Measurements from ENCODE around the gene ATL1. TPM values are rescaled to one million over a fixed set of nuclear protein-coding genes. Genes with fewer than 3 reads are reported as not detected.
A peak's percentile ranks its signal among the peaks of the same experiment; 100 is the strongest.

ATL1 gene
- 2.4 and 2.7 TPM in 2 replicates for total RNA-seq (2014; rRNA removed; shearing (Covaris generic))
- 1.3 and 12.1 TPM in 2 replicates for polyA plus RNA-seq (2014; cell fraction: nucleus; rRNA removed)

DNA sequence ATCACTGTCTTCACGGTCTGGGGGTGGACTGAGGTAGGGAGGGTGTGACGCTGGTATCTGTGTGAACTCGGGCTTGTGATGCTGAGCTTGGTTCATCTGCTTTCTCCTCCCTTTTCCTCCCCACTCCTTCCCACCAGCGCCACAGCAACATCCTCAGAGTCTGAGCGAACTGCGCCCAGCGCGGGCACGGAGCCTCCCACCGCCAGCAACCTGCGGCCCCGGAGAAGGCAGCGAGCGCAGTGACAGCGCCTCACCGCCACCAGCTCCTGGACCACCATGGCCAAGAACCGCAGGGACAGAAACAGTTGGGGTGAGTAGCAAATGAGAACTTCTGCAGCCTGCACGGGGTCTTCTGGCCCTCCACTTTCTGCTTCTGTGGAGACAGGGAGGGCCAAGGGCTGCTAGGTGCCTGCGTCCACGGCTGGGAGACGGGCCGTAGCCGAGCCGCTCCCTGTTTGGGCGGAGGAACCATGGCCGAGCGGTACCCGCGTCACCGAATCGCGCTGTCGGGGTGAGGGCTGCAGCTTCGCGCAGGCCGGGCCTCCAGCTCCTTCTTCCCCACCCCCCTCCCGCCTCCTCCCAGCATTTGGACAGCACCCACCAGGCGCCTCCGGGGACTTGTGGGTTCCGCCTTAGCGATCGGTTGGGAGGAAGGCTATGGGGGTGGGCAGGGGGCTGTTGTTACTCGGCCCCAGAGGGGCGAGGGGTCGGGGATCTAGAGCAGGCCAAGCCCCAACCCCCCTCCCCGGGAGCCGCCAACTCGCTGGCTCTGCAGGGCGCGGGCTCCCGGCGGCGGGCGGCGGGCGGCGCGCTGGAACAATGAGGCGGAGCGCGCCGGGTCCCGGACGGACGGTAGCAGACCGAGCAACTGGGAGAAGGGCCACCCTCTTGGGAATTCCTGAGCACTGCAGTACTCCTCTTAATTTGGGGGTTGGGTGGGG lies at the start of gene ATL1:
Gene ATL1, plus strand, starts transcription at position 156 of the 941 bp plus-strand sequence. Its CDS starts 121 bp downstream, at position 277.
- DNase-seq (ENCODE audit: extremely low read depth, low read depth) = peak; percentile 50

DNA sequence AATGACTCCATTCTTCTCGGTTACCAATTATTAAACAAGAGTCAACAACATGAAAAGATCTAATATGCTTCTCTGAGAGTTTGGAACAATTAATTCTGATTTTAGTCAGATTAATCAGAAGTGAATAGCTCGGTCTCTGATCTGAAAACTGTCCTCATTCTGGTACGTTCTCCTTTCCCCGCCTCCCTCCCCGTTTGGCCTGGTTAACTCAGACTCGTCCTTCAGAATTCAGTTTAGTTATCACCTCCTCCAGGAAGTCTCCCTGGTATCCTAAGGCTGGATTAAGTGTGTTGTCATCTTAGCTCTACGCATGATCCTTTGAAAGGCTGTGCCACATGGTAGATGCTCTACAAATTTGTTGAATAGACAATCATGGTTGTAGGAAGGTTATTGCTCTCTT lies 49.8 kb upstream of the ATL1 start:
- no peak for DNase-seq (ENCODE audit: extremely low read depth, low read depth)

DNA sequence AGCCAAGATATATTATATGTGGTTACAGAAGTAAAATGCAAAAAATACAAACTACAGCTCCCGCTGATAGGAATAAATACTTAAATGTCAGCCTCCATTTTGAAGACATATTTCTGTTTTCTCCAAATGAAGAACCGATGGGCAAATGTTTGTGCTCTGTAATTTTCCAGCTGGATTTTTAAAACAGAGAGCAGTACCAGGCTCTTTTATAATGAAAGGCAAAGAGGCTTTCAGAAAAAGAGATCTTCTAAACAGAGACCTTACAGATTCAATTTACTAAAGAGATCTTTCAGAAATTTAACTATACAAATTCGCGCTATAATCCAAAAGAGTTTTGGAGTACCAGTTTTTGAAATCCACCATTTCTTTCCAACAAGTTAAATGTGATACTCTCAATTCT lies 47.5 kb upstream of the ATL1 start:
- DNase-seq (ENCODE audit: extremely low read depth, low read depth) = no peak

GRCh38 chr14:50516091-50516490 lies 43.9 kb upstream of the ATL1 start:
- no peak for DNase-seq (ENCODE audit: extremely low read depth, low read depth)

DNA sequence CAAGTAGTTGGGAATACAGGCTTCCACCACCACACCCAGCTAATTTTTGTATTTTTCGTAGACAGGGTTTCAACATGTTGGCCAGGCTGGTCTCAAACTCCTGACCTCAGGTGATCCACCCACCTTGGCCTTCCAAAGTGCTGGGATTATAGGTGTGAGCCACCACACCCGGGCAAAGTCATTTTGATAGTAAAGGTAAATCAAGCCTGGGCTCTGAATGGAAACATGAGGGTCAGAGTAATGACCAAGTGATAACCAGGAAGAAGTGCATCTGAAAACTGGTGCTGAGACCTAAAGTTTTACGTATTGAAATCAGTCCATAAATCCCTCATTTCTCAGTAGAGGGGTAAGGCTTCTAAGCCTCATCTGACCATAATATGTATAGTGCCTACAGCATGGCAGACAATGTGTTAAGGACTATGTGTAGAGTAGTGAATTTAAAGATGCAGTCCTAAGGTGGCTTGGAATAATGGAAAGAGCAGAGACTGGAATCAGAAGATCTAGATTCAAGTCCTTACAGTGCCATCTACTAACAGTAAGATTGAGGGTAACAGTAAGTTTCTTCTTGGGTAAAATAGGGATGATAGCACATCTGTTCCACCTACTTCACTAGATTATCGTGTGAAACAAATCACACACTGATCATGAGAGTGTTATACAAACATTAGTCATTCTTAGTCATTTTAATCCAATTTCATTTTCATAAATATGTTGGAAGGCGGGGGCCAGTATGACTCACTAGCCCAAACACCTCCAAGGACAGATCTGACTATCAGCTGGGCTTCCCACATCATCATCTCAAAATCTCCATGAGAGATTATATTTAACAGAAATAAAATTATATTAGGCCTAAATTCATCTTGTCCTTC lies 38.8 kb upstream of the ATL1 start:
- DNase-seq (ENCODE audit: extremely low read depth, low read depth) = peak; percentile 24

GRCh38 chr14:50521912-50522341 lies 38.0 kb upstream of the ATL1 start:
- DNase-seq (ENCODE audit: extremely low read depth, low read depth) = no peak

DNA sequence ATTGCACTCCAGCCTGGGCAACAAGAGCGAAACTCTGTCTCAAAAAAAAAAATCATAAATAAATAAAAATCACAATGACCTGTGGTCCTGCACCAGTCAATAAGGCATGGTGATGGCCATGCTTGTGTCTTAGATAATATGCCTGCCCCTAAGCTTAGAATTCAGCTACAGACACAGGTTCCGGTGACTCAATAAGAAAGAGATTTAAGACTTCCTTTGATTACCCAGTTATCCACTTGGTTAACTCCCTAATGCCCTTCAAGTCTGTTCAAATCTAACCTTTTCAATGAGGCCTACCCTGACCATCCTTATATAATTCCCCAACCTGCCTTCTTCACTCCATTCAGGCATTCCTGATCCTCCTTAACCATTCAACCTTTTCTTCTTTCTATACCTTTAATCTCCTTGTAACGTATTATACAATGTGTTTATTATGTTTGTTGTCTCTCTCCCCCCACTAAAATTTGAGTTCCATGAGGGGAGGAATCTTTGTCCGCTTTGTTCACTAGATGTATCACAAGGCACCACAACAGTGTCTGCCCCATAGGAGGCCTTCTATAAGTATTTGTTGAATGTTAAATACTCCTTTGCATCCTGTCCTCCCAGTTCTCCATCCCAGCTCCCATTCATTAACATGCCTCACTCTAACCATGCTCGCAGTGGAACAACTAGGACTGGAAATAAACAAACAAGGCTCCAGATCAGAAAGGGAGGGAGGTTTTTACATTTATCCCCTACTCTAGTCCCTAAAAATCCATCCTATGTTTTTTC lies 36.5 kb upstream of the ATL1 start:
- no peak for DNase-seq (ENCODE audit: extremely low read depth, low read depth)

GRCh38 chr14:50524060-50524459 lies 35.9 kb upstream of the ATL1 start:
- no peak for DNase-seq (ENCODE audit: extremely low read depth, low read depth)

DNA sequence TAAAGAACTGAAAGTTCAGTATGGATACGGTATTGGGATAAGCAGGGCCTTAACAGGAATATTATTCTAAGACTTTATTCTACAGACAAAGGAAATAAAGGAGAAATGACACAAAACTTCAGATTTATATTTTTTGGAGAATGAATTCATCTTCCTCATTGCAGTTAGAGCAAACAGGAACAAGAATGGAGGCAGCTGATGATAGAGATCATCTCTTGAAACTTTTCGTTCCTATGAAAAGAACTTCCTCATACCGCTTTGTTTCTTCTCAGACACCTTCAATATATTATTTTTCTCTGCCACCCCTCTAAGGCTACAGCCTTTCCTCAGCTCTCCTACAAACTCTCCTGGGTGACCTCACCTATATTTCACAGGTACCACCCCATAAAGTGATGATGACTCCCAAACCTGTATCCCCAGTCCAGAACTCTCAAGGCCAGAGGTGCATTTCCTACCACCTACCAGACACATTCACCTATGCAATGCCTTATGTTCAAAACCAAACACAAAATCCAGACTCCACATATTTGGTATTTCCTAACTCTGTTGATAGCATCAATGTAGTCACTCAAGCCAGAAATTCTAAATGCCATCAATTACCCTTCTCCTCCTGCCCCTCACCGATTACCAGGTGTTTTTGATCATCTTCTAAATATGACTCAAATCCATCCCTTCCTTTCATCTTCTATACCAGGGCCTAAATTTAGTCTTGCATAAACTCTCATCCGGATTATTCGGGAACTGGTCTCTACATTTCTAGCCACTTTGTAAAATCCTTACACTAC lies 35.0 kb upstream of the ATL1 start:
- no peak for DNase-seq (ENCODE audit: extremely low read depth, low read depth)

- DNase-seq (ENCODE audit: extremely low read depth, low read depth) = no peak
These were observed 31.9 kb upstream of the ATL1 start for GRCh38 chr14:50528000-50528399.

- no peak for DNase-seq (ENCODE audit: extremely low read depth, low read depth)
These were observed 30.4 kb upstream of the ATL1 start for GRCh38 chr14:50529288-50530179.

DNA sequence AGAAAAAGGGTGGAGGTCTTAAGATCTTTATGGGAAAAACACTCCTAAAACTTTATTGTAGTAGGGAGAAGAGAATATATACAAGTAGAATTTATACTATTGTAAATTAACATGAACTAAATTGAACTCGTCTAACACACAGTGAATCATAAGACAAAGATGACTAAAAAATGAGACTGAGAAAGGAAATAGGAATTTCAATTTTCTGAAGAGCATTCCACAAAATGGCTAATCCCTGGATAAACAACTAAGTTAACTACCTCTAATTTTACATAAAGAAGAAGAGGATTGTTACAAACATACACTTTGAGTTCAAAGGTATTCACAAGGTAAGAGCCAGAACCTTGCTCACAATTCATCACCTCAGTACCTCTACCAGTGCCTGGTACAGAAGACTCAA lies 29.6 kb upstream of the ATL1 start:
- DNase-seq (ENCODE audit: extremely low read depth, low read depth) = no peak

- DNase-seq (ENCODE audit: extremely low read depth, low read depth) = no peak
These were observed 29.1 kb upstream of the ATL1 start for GRCh38 chr14:50530794-50531365.

- no peak for DNase-seq (ENCODE audit: extremely low read depth, low read depth)
These were observed 28.1 kb upstream of the ATL1 start for GRCh38 chr14:50531595-50532501.

- peak; percentile 87 for DNase-seq (ENCODE audit: extremely low read depth, low read depth)
These were observed 27.3 kb upstream of the ATL1 start, which contains the start of gene MAP4K5 for GRCh38 chr14:50532502-50533240. Gene MAP4K5 (minus strand): TSS chr14:50532569. CDS start chr14:50532049, 520 bp downstream.

DNA sequence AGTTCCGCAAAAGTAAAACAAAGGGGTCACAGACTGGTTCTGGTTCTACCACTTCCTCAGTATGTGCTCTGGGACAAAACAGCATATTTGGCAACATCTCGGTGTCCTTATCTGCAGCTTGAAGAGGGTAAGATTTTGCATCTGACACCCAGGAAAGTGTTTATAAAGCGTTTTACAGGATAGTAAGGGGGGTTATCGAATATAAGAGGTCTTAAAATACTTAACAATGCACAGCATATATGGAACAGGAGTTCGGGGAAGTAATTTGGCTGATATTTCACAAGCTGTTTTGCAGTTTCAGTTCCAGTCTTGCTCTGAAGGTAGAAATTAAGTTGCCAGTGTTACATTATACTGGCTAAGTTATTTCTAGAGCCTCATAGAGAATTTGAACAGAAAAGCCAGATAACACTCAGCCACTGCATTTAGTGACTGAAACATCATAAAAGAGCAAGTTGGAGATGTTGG lies 26.7 kb upstream of the ATL1 start:
- DNase-seq (ENCODE audit: extremely low read depth, low read depth) = no peak
